ENCODE measurements around the gene CAMK2A.

The CAMK2A gene

DNA sequence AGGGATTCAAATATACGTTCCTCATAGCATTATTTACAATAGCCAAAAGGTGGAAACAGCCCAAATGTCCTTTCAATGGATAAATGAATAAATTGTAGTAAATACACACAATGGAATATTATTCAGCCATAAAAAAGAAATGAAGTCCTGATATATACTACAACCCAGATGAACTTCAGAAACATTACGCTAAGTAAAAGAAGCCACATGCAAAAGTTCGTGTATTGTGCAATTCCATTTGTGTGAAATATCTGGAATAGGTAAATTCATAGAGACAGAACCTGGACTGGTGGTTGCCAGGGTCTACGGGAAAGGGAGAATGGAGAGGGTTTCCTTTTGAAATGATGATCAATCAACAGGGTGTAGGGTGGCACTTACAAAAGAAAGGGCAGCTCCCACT is 25.7 kb upstream of the CAMK2A start:
- no peak for DNase-seq

DNA sequence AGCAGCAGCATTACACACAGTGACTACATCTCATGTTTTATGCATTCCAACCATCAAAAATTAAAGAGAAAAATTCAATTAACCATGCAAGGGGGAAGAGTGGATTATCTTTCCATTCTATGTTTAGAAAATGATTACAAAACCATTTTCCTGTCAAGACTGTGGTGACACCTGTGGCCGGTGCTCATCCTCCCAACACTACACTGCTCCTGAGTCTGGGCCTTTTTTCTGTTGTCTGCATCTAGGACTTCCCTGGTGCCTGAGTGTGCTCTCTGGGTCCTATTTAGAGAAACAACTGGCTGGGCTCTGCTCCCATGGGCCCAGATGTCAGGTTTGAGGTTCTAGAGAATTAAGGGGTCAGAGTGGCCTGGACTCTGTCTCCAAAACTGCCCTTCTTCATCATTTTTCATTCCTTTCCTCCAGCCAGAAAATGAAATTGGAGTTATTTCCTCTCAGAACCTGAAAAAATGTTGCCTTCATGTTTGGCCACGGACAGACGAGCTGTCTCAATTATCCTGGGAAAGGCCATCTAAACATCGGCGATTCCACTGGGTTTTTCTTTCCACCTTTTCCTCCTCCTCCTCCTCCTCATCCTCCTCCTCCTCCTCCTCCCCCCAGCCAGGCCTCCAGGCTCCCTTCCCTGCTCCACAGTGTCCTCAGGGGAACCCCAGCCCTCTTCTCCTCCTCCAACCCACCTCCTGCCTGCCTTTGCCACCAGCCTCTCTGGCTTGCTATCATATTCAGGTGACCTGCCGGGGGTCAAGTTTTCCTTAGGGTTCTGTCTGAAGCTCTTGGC is 24.5 kb upstream of the CAMK2A start:
- DNase-seq = no peak

DNA sequence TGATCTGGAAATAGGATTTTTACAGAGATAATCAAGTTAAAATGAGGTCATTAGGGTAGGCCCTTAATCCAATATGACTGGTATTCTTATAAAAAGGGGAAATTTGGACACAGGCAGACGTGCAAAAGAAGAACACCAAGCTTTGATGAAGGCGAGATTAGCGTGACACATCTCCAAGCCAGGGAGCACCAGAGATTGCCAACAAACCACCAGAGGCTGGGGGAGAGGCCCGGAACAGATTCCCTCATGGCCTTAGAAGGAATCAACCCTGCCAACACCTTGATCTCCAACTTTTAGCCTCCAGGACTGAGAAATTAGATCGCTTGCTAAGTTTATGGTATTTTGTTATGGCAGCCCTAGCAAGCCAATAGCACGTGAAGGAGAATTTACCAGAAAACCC is 23.9 kb upstream of the CAMK2A start:
- DNase-seq = no peak

DNA sequence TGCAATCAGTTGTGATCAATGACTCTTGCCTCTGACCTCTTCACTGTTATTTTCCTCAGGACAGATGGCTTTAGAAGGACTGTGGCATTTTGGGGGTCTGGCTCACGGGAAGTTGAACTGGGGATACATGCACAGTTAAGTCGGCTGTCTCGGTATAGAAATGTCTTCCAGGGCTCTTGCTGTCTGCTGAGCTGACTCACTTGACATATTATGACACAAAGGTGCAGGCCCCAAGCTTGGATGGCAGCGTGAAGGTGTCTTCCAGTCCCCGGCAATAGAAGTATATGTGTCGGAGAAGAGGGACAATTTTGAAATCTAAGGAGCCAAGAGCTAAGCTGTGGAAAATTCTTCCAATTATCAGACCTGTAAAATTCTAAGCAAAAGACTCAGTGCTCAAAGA is 22.9 kb upstream of the CAMK2A start:
- DNase-seq = no peak

DNA sequence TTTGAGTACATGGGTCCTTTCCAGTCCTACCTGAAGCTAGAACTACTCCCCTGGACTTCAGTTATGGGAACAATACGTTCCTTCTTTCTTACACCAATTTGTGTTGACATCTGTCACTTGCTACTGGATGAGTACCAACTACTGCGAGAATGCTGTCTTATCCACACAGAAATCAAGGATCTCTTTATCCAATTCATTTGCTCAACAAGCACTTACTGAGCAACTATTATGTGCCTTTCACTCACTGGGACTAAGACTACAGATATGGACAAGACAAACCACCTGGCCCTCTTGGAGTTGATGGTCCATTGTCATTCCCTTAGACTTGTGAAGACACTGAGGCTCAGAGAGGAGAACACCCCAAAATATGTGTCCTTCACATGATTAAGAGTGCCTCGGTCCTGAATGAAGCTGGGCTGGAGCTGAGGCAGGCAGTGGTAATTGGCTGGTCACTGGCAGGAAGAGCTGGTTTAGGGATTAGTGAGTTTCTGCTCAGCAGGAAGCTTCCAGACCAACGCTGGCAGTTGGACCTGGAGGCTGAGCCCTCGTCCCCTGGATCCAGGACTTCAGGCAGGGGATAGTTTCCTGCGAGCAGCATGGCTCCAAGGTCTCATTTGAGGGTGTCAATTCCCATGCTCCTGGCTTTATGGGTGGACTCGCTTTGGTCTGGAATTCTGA is 21.6 kb upstream of the CAMK2A start:
- DNase-seq = no peak

DNA sequence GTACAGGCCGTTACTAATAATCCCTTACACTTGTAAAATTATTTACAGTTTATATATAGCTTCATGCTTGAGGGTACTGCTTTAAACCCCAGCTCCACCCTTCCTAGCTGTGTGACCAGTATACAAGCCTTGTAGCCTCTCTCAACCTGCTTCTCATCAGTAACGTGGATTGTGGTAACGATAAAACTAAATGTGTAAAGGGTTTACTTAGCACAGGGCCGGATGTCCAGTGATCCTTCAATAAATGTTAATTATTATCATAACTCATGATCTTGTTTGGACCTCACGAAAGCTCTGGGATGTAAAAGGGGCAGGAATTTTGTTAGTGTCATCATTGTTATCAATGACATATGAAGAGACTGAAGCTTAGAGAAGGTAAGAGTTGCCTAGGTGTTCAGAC is 20.7 kb upstream of the CAMK2A start:
- no peak for DNase-seq

DNA sequence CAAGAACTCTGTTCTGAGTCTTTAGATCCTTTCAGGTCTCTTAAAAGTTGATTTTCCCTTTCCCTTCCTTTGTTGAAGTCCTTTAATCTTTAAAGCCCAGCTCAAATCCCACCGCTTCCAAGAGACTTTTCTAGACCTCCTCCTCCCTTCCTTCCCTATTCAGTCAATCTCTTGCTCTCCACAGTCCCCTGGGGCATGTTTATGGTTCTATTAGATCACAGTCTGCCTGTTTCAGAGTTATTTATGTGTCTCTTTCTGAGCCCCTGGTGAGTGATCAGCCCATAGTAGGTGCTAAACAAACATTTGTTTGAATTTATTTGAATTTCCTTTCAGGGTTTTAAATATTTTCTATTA is 20.3 kb upstream of the CAMK2A start:
- DNase-seq = no peak

DNA sequence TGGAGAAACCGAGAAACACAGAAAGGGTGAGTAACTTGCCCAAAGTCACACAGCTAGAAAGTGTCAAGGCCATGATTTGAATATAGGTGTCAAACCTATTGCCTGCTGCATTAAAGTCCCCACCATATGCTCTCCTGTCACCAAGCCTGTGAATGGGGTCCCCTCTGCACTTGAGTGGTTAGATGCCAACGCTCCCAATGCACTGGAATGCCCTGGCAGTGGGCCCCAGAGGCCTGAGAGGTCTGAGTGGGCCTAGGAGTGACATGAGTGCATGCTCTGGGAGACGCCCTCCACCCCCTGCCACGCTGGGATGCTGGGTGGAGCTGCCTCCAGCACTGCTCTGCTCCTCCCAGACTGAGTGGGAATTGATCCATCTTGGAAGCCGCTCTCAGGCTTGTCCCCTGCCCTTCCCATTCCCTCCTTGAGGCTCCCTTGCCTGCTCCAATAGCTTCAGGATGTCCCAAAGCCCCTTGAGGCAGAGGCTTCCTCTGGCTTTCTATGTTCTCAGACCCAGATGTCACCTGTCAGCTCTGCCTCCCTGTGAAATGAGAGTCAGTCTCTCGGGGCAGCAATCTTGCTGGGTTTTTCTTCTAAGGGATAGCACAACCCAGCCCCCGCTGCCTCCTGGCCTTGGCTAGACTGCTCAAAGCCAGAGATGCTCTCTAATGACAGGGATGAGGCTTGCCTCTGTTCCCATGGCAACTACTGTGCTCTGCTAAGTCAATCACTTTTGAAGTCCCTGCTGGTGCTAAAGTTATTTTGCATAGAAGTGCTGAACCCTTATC is 19.7 kb upstream of the CAMK2A start:
- no peak for DNase-seq

DNA sequence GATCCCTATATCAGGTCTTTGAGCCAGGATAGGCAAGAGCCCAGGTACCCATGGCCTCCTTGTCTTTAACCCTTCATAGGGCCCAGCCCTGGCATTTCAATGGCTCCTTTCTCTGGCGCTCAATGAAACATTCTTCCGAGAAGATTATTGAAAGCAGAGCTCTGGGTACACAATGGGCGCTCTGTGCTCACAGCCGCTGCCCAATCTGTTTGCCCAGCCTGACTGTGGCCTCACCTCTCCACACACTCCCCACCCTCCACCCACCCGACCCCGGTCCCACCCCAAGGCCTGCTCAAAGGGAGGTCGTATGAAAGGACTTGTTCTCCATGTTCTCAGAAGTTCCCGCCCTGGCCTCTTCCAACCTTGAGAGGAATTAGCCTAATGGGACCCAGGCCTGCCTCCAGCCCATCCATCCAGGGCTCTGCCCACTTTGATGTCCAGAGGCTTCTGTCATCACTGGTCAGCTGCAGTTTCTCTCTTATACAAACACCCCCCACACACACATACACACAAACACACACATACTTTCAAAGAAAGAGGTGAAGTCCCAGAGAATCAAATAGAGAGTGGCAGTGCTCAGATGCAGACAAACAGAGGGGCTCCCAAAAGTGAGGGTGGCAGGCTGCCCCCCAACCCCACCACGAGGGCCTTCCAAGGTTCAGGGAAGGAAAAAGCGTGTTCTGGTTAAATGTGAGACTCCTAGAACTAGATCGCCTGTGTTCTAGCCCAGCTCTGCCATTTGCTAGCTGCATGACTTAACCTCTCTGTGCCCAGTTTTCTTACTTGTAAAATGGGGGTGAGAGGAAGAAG is 18.2 kb upstream of the CAMK2A start:
- no peak for DNase-seq

DNA sequence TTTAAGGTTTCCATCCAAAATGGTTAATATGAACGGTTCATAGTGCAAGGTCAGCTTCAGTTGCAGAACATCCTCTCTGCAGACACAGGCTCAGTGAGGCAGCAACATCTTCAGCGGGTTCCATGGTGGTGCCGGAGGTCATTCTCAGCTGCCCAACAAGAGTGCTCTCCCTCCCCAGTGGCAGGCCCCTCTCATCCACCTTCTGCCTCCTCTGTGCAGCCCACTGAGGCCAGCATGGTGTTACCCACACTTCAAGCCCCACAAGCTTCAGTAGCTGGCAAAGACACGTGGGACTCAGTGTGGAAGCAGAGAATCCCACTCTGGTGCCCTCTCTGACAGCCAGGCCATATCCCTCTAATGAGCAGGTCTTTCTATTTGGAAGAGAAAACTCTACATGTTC is 17.2 kb upstream of the CAMK2A start:
- DNase-seq = no peak

DNA sequence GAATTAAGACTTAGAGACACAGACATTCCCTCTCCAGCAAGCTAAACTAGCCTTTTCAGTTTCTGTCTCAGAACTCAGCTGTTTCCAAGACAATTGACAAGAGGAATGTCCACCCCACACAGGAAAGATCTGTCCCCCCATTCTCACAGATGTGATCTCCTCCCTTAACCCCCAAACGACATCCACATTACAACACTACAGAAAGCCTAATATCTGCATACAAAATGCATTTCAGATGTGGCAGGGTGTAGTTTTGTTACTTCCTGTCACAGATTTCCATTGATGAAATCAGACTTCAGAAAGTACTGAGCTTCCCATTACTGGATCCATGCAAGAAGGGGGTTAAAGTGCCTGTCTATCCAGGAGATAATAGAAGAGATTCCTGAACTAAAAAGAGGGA is 16.0 kb upstream of the CAMK2A start:
- DNase-seq = no peak

DNA sequence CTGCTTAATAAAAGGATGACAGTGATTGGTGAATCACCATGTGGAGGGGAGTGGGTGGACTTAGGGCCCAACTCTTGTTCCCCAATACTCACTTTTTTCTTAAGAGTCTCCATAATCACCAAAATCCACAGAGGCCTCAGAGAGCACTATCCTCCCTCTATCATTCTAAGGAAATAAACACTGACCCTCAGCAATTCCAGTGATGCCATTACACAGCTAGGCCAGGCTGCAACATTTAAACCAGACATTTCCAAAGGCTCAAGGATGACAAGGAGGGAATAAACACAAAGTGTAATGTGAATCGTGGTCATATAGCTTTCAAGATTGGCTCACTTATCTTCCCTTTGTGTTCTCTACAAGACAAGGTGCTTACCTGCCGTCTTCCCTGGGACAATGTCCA is 15.5 kb upstream of the CAMK2A start:
- no peak for DNase-seq

DNA sequence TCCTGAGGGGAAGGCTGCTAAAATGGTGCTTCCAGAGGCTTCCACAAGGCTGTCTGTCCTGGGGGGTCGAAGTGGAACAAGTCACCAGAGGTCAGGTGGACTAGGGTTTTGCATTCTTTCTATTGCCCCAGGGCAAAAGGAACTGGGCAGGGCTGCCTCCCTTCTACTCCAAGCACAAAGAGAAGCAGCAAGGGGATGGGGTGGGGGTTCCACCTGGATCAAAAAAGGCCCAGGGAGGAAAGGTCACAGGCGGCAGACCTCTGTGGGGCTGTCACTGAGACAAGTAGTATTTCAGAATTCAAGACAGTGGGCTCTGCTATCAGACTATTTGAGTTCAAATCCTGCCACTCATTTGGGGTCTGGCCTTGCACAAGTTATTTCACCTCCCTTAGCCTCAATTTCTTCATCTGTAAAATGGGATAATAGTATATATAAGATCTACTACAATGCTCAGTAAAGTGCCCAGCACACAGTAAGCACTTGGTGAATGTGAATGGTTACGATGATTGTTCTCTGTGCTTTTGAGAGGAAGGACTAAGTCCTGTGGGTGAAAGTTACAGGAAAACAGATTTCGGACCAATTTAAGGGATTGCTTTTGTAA is 15.0 kb upstream of the CAMK2A start:
- no peak for DNase-seq

DNA sequence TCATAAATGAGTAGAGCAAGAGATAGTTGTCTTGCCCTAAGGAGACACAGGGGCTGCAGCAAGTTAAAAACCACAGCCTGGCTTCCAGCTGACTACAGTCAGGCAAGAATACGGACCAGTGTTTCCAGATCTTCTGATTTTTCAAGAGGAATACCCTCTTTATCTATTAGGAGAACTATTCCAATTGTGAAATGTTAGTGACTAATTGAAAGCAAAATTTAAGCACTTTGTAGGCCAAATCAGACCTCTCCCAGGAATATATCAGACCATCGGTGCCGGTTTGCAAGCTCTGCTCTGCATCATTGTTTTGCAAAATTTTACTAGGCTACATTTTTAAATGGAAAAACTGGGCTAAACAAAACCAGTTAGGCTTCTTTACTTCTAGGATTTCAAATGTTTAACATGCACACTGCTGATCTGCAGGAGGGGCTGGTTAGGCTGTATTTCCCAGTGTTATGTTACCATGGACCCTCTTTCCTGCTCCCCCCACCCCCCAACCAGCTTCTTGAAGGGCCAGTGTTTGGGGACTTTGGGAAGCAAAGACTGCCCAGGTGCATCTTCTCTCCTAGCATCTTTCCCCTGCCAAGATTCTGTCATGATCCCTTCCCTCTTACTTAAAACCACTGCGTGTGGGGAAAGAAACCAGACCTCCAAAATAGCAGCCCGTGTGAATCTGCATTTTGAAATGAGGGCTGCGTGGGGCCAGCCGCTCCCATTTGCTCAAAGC is 14.2 kb upstream of the CAMK2A start:
- no peak for DNase-seq

DNA sequence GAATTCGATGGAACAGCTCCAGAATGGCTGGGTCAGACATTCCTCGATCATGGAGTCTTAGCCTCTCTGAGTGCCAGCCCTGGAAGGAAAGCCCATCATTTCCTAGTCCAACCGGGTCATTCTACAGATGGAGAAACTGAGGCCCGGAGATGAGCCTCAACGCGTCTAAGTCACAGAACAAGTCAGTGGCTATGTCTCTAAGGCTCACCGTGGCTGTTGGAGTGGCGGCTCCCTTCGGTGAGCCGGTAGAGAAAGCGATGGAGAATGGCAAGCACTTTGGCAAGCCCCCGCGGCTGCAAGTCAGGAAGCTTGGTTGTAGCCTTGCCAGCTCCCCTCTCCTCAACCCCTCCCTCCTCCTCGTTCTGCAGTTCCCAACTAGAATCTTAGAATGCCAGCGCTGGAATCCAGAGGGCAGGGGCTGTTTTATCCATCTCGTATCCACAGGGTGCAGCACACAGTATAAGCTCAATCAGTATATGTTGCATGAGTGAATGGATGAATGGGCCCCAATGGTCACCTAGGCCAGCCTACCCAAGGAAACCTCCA is 13.6 kb upstream of the CAMK2A start:
- no peak for DNase-seq

DNA sequence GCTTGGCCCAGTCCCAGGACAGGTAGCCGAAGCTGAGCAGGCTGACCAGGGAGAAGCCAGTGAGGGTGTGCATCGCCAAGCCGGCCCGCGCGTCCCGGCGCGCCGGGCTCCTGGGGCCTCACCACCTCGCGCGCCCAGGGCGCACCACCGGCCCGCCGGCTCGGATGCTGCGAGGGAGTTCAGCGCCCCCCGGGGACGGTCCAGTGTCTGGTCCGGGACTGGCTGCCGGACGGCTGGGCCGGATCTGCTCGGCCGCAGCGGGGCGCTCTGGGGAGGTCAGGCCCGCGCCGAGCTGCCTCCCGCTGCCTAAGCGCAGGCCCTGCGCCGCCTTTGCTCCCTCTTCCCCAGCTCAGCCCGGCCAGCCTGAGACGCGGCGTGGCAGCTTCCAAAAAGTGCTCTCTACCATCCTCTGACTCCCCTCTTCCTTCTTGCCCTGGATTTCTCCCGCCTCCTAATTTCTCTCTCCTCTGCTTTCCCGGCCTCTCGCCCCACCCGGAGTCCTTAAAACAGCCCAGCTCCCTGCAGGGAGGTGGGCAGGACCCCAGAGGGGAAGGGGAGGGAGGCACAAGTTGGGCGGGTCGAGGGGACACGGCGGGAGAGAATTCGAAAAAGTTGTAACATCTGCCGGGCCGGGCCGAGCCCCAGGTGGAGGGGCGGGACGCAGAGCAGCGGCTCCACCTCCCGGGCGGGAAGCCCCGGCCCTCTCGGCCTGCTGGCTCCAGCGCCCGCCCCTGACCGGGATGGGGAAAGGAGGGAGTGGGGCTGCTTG is 12.9 kb upstream of the CAMK2A start, which contains the start of gene ARSI:
ARSI (minus strand) TSS at position 605 of the 769 bp plus-strand sequence; CDS start at position 73, 532 bp downstream.
- DNase-seq = no peak

DNA sequence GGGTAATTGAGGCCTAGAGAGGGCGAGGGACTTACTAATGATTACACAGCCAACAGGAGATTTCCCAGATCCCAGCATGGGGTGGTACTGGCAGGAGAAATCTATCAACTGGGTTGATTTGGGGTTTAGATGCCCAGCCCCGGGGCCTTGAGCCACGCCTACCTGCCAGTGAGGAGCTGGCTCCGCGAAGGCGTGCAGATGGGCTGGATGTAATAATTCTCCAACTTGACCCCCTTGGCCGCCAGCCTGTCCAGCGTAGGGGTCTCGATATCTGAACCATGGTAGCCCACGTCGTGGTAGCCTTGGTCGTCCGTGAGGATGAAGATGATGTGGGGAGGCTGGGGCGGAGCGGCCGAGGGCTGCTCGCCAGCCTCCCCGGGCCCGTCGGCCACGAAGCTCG is 12.3 kb upstream of the CAMK2A start:
- no peak for DNase-seq

DNA sequence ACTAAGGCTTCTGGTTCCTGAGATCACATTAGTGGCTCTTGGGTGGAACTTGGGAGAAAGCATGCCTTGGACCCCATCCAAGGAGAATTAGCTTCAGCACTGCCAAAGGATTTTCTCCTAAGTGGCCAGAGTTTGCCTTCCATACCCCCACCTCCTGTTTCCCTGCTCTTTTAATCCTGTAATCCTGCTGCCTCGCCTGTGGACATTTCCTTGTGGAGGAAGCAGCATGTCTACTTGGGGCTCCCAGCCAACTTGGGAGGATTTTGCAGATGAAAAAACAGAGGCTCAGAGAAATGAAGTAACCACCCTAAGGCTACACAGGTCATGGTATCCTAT is 11.6 kb upstream of the CAMK2A start:
- no peak for DNase-seq

DNA sequence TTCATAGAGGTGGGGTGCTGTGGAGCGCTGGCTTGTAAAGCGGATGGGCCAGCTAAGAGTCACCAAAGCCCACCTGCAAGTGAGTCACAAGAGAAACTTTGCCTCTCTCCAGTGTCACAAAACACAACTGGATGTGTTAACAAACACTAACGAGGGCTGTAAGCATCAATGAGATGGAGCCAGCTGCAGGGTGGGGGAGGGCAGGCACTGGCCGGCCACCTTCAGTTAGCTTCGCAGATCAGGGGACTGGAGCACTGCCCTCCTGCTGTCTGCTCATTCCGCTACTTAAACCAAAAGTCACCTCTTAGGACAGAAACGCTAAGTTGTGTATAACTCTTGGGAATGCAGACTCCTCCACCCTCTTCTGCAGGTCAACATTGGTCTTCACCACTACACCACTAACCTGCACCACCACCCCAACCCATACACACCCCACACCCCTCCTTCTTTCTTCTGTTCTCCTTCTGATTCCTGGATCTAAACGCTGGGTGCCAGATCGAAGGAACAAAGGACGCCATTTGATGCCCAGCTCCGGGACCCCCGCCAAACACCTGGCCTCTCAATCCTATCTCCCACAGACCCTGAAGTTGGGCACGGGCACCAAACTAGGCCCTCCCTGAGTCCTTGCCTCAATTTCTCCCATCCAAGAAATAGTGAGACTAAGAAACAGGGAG is 11.1 kb upstream of the CAMK2A start:
- no peak for DNase-seq

DNA sequence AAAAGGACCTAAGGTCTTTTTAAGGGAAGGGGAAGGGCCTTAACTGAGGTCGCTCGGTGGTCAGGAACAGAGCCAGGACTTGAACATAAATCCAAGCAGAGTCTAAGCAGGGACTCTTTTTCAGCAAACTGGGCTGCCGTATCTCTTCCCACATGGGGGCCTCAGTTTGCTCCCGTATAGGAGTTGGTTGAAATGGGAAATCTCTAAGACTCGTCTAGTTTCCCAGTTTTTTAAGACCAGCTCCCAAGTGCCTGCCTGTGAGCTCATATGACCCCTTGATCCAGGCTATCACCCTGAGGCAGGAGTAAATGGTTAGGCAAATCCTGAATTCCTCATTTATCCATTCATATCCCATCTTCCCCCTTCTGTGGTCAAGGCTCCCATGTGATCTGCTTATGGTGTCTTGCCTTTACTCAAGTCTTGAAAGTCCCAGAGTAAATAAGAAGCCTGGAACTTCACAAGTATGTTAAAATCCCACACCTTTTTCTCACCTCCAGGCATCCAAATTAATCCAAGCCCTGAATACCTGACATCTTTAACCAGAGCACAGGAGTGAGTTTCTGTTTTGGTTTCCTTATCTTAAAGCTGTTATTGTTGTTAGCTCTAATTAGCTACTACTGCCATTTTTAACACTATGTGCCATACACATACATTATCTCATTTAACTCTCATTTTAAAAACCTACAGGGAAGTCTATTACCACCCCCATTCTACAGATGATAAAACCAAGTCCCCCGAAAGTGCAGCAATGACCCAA is 10.2 kb upstream of the CAMK2A start:
- DNase-seq = no peak

Measured in NCI-H146 (cell line).